AG04449 (cell line): ENCODE results near the gene UFD1.

Experiments used
- CTCF ChIA-PET: fragments of 350-600 bp; formaldehyde crosslinking; extraction: SDS; loops from one replicate; lab custom pipeline; 2021; ENCODE audit warnings: antibody characterized with exemption; lab: Yijun Ruan, JAX
- POLR2A ChIA-PET: fragments of 400-600, 350-600 bp; formaldehyde crosslinking; extraction: SDS; loops from one replicate; lab custom pipeline; 2020; ENCODE audit warnings: antibody characterized with exemption, inconsistent platforms; lab: Yijun Ruan, JAX
- DNase-seq: peaks from one replicate; pipeline ENCODE4 v3.0.0-alpha.2; 2010; ENCODE audit warnings: low read depth, low spot score
- H3K4me3 ChIP-seq: 2 replicates; pipeline ENCODE4 v1.5.1; 2011; ENCODE audit warnings: low read depth, mild to moderate bottlenecking, control low read depth, low read length
- CTCF ChIP-seq: IDR thresholded peaks from one replicate; pipeline ENCODE4 v1.5.1; 2011; ENCODE audit warnings: mild to moderate bottlenecking, moderate library complexity, low read length, control low read depth, inconsistent platforms; ENCODE audit not compliant: insufficient read depth; ENCODE audit errors: missing control alignments

The UFD1 gene

GRCh38 chr22:19420321-19420720 is 58.7 kb downstream of the UFD1 start:
- ChIA-PET POLR2A (no interaction called here), CTCF (interaction anchor here (2.0 kb wide), 1 partner anchor 10 kb away, joined by 7 read pairs; no protein-coding TSS in a partner anchor)
- H3K4me3 ChIP-seq = no peak overlapping the region
- no peak for TF ChIP-seq CTCF
- DNase-seq = no peak

GRCh38 chr22:19419464-19420178 is 59.4 kb downstream of the UFD1 start:
- ChIA-PET CTCF (no interaction called here), POLR2A (no interaction called here)
- TF ChIP-seq CTCF = no peak
- no peak for DNase-seq
- no peak overlapping the region for H3K4me3 ChIP-seq

- POLR2A ChIA-PET = no interaction called here
- CTCF ChIA-PET = no interaction called here
- H3K4me3 ChIP-seq = no peak overlapping the region
- no peak for DNase-seq
- no peak for TF ChIP-seq CTCF
Measured at GRCh38 chr22:19419086-19419463, 59.9 kb downstream of the UFD1 start.

- H3K4me3 ChIP-seq = no peak overlapping the region
- no peak for TF ChIP-seq CTCF
- ChIA-PET CTCF (interaction anchor here (0.6 kb wide), 1 partner anchor 87 kb away, joined by 3 read pairs; no protein-coding TSS in a partner anchor), POLR2A (no interaction called here)
- DNase-seq = no peak
Measured at GRCh38 chr22:19412923-19413322, 66.1 kb downstream of the UFD1 start.

- H3K4me3 ChIP-seq = no peak overlapping the region
- ChIA-PET POLR2A (no interaction called here), CTCF (interaction anchor here (0.6 to 1.5 kb wide), 2 partner anchors 10 to 88 kb away, joined by 3 read pairs; no protein-coding TSS in a partner anchor)
- TF ChIP-seq CTCF = no peak
- no peak for DNase-seq
Measured at GRCh38 chr22:19412478-19412877, 66.5 kb downstream of the UFD1 start.

- POLR2A ChIA-PET = no interaction called here
- CTCF ChIA-PET = interaction anchor here (1.5 kb wide), 1 partner anchor 11 kb away, joined by 3 read pairs; no protein-coding TSS in a partner anchor
- DNase-seq = no peak
- no peak overlapping the region for H3K4me3 ChIP-seq
- TF ChIP-seq CTCF = no peak
Measured at GRCh38 chr22:19411690-19412045, 67.3 kb downstream of the UFD1 start.
